HepG2 (cell line): ENCODE results near the gene WDR5B. TPM values are rescaled to one million over a fixed set of nuclear protein-coding genes. Genes with fewer than 3 reads are reported as not detected.

Experiments
- ATF6 ChIP-seq: sonication (generic); formaldehyde crosslinking; conservative IDR thresholded peaks from 2 replicates; pipeline ENCODE4 v1.4.0; 2020; ENCODE audit warnings: missing genetic modification reagents
- CREBL2 ChIP-seq: sonication (generic); formaldehyde crosslinking; IDR thresholded peaks from 2 replicates; pipeline ENCODE4 v1.8.1; 2023; ENCODE audit warnings: missing genetic modification reagents, mild to moderate bottlenecking, borderline replicate concordance
- E2F2 ChIP-seq: sonication (generic); formaldehyde crosslinking; IDR thresholded peaks from 2 replicates; pipeline ENCODE4 v1.4.0; 2020; ENCODE audit warnings: missing genetic modification reagents, borderline replicate concordance
- FIP1L1 ChIP-seq: fragments of 200-400 bp; formaldehyde crosslinking; IDR thresholded peaks from 2 replicates; pipeline ENCODE4 v1.6.1; 2018; ENCODE audit warnings: low read depth, mild to moderate bottlenecking, low read length, moderate library complexity, borderline replicate concordance; ENCODE audit not compliant: insufficient read depth
- HNRNPL ChIP-seq: fragments of 200-400 bp; formaldehyde crosslinking; IDR thresholded peaks from 2 replicates; pipeline ENCODE4 v1.6.1; 2017; ENCODE audit warnings: mild to moderate bottlenecking, low read depth, low read length
- HNRNPUL1 ChIP-seq: fragments of 200-400 bp; formaldehyde crosslinking; IDR thresholded peaks from 2 replicates; pipeline ENCODE4 v1.6.1; 2017; ENCODE audit warnings: low read depth, mild to moderate bottlenecking, low read length, moderate library complexity
- HOMEZ ChIP-seq: IDR thresholded peaks from 2 replicates; pipeline ENCODE4 v1.6.1; 2016; ENCODE audit warnings: low read depth
- JUN ChIP-seq: sonication (generic); formaldehyde crosslinking; IDR thresholded peaks from 2 replicates; pipeline ENCODE4 v1.4.0; 2020; ENCODE audit warnings: mild to moderate bottlenecking, missing genetic modification reagents
- MTERF4 ChIP-seq: sonication (generic); formaldehyde crosslinking; IDR thresholded peaks from 2 replicates; pipeline ENCODE4 v1.8.0; 2023; ENCODE audit warnings: mild to moderate bottlenecking, missing genetic modification reagents
- PRDM15 ChIP-seq: sonication (generic); formaldehyde crosslinking; IDR thresholded peaks from 2 replicates; pipeline ENCODE4 v1.4.0; 2020; ENCODE audit warnings: missing genetic modification reagents
- RFXANK ChIP-seq: IDR thresholded peaks from 2 replicates; pipeline ENCODE4 v1.6.1; 2016
- TBL1XR1 ChIP-seq: fragments of 150-350 bp; IDR thresholded peaks from 2 replicates; pipeline ENCODE4 v1.6.1; 2014; ENCODE audit warnings: borderline replicate concordance, low read length; ENCODE audit not compliant: partially characterized antibody
- ZNF225 ChIP-seq: sonication (generic); formaldehyde crosslinking; IDR thresholded peaks from 2 replicates; pipeline ENCODE4 v1.4.0; 2020; ENCODE audit warnings: mild to moderate bottlenecking, missing genetic modification reagents
- ZNF24 ChIP-seq: fragments of 450-650 bp; IDR thresholded peaks from 2 replicates; pipeline ENCODE4 v1.6.1; 2017; ENCODE audit warnings: antibody characterized with exemption, mild to moderate bottlenecking
- ZNF335 ChIP-seq: sonication (generic); formaldehyde crosslinking; IDR thresholded peaks from 2 replicates; pipeline ENCODE4 v1.4.0; 2020; ENCODE audit warnings: missing genetic modification reagents
- ZNF570 ChIP-seq: sonication (generic); formaldehyde crosslinking; IDR thresholded peaks from 2 replicates; pipeline ENCODE4 v1.4.0; 2020; ENCODE audit warnings: mild to moderate bottlenecking, missing genetic modification reagents, borderline replicate concordance
- ZNF607 ChIP-seq: sonication (generic); formaldehyde crosslinking; IDR thresholded peaks from 2 replicates; pipeline ENCODE4 v1.5.1; 2020; ENCODE audit warnings: missing genetic modification reagents, mild to moderate bottlenecking, borderline replicate concordance
- ZNF615 ChIP-seq: sonication (generic); formaldehyde crosslinking; IDR thresholded peaks from 2 replicates; pipeline ENCODE4 v1.5.0; 2020; ENCODE audit warnings: mild to moderate bottlenecking, missing genetic modification reagents, borderline replicate concordance
- polyA plus RNA-seq, 8 experiments: library from polyadenylated mRNA; depleted of rRNA in 3 of 8; stranded (reverse) in 7 of 8; unstranded in 1 of 8; fragments of >200 nt; fragmentation: Illumina TruSeq in 4 of 8; extraction: Trizol in 4 of 8; gene quantifications; 2 replicates each; pipeline versions ENCODE4 v1.2.1 to v1.2.3, GENCODE V29; 2011 to 2016; ENCODE audit warnings: low read depth in 4 of 8, missing spikeins in 1 of 8, mixed read lengths in 1 of 8; ENCODE audit not compliant: insufficient read depth in 1 of 8
- total RNA-seq, 5 experiments: library from RNA; depleted of rRNA; stranded (reverse); fragments of >200 nt; fragmentation: Illumina TruSeq; extraction: Trizol; gene quantifications; 2 replicates each; pipeline ENCODE4 v1.2.3, GENCODE V29; 2016; ENCODE audit warnings: low read depth in 1 of 5

WDR5B gene
- total and polyA plus RNA-seq, 2 of the 13 experiments (the other 11 are each of a cell fraction or from before 2014, with no cell fraction given) = 2.5 to 3.6 TPM

DNA sequence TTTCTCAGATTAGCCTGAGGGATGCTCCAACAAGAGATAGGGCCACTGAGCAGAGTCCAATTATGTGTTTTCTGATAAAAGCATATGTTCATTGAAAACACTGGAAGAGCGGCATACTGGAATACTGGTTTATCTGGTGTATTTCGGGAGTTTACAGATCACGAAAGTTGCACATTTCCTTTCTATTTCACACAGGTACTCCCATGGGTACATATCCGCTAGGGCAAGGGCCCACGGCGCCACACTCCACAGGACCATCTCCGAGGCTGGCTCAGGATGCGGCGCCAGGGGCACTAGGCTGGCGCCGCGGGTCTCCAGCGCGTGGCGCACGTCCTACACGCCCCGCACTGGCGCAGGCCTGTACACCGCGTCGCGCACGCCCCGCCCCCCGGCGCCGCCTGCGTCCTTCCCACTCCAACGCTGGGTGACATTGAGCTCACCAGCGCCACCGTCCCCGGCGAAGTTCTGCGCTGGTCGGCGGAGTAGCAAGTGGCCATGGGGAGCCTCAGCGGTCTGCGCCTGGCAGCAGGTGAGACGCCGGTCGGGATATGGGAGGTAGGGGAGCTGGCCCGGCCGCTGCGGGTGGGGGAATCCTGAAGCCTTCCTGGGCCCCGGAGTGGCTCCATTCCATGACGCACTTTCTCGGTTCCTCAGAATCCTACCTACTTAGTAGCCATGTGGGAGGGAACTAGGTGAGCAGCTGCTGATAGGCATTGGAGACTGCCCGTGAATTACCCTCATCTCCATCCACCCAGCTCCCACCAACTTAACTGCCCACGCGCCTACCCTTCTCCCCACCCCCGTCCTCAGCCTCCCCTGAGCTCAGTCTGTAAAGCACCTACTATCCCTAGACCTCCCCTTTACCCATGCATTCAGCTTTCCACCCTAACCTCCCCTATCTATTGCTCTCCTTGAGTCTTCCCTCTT lies 31.8 kb downstream of the WDR5B start, which contains the start of gene FAM162A (continued):
- TF ChIP-seq PRDM15 = peak; percentile 82
- TF ChIP-seq HNRNPUL1 = peak; percentile 63; the same call in 1 of the 2 replicates
- TF ChIP-seq ZNF615 (CRISPR knock-in tag) = no peak
- TF ChIP-seq MTERF4 (CRISPR knock-in tag) = peak; percentile 94
- 0 out of 2 replicates have a peak, but pooled peaks have one; percentile 58 for TF ChIP-seq HNRNPL
- TF ChIP-seq RFXANK = 0 out of 2 replicates have a peak, but pooled peaks have one; percentile 45
- no peak for TF ChIP-seq ZNF570
- TF ChIP-seq ATF6 = no peak
- peak; percentile 90 for TF ChIP-seq HOMEZ (CRISPR knock-in tag)
- TF ChIP-seq CREBL2 (CRISPR knock-in tag) = no peak; the same call in 1 of the 2 replicates
- TF ChIP-seq JUN (CRISPR knock-in tag) = no peak; the same call in 1 of the 2 replicates
- TF ChIP-seq ZNF607 (CRISPR knock-in tag) = peak; percentile 95
- TF ChIP-seq ZNF335 (CRISPR knock-in tag) = peak; percentile 94
- TF ChIP-seq ZNF24 = no peak
- peak; percentile 92; the same call in 1 of the 2 replicates for TF ChIP-seq E2F2 (CRISPR knock-in tag)
- TF ChIP-seq FIP1L1 = no peak
- TF ChIP-seq ZNF225 (CRISPR knock-in tag) = peak; percentile 78; the same call in 1 of the 2 replicates
- TF ChIP-seq TBL1XR1 = no peak
